GM19099 (cell line): Measurements from ENCODE around the gene AUNIP.

Experiments used
- POLR2A ChIP-seq: IDR thresholded peaks from 3 replicates; pipeline ENCODE4 v1.6.1; 2011; ENCODE audit warnings: low read depth; ENCODE audit not compliant: insufficient read length; ENCODE audit errors: extremely low read depth

Gene AUNIP

GRCh38 chr1:25804964-25805862, 54.0 kb downstream of the AUNIP start:
- TF ChIP-seq POLR2A: no peak

GRCh38 chr1:25804244-25804963, 54.9 kb downstream of the AUNIP start:
- TF ChIP-seq POLR2A: no peak

- TF ChIP-seq POLR2A: no peak
Observed at GRCh38 chr1:25803368-25803767, 55.9 kb downstream of the AUNIP start.

- no peak for TF ChIP-seq POLR2A
Observed at GRCh38 chr1:25802915-25803314, 56.3 kb downstream of the AUNIP start.

GRCh38 chr1:25800703-25801377, 58.4 kb downstream of the AUNIP start:
- no peak for TF ChIP-seq POLR2A

GRCh38 chr1:25799935-25800702, 59.1 kb downstream of the AUNIP start, which contains the start of gene SELENON:
TSS of gene SELENON (plus strand) at chr1:25800193. CDS start at chr1:25800231, 38 bp downstream.
- no peak for TF ChIP-seq POLR2A

GRCh38 chr1:25799352-25799934, 59.8 kb downstream of the AUNIP start:
- TF ChIP-seq POLR2A: no peak

GRCh38 chr1:25798666-25799351, 60.4 kb downstream of the AUNIP start:
- no peak for TF ChIP-seq POLR2A

- no peak for TF ChIP-seq POLR2A
Observed at GRCh38 chr1:25797939-25798338, 61.3 kb downstream of the AUNIP start.

GRCh38 chr1:25796811-25797458, 62.3 kb downstream of the AUNIP start:
- no peak for TF ChIP-seq POLR2A

- TF ChIP-seq POLR2A: no peak
Observed at GRCh38 chr1:25795946-25796810, 63.1 kb downstream of the AUNIP start.

- TF ChIP-seq POLR2A: no peak
Observed at GRCh38 chr1:25795211-25795610, 64.0 kb downstream of the AUNIP start.
